ENCODE data around the gene CLEC4G. TPM values are rescaled to one million over a fixed set of nuclear protein-coding genes. Genes with fewer than 3 reads are reported as not detected.
A peak's percentile ranks its signal among the peaks of the same experiment; 100 is the strongest.

Gene CLEC4G
- total RNA-seq (0.72 TPM), polyA plus RNA-seq (ENCODE audit: insufficient read depth, low read depth, low replicate concordance) (1.1 TPM)
- long read RNA-seq, donor 1, result 0 reads
- long read RNA-seq, donor 2, result 0 reads
- long read RNA-seq, donor 3, result 0 reads
- long read RNA-seq, donor 4, result 0 reads
- long read RNA-seq, donor 5, result 0 reads
- long read RNA-seq, donor 6, result 0 reads
- long read RNA-seq, donor 7, result 0 reads
- long read RNA-seq, donor 8, result 0 reads
- long read RNA-seq, donor 9, result 0 reads
- long read RNA-seq, donor 10, result 0 reads

GRCh38 chr19:7732045-7732444, at the start of gene CLEC4G:
Gene CLEC4G (minus strand): TSS chr19:7732110. CDS start chr19:7732102, 8 bp downstream.
- DNase-seq (peak in 1 of 5 donors; percentile 20), FAIRE-seq (no peak)
- no peak within 1 kb of the TSS for H3K9ac ChIP-seq (ENCODE audit: low read length in 3 of 3)
- peaks cover 18% of the 10 kb centered on the region for H3K27me3 ChIP-seq (ENCODE audit: control insufficient read depth, insufficient read depth, low read length)
- H3K36me3 ChIP-seq (ENCODE audit: control insufficient read depth in 2 of 3, insufficient read depth in 3 of 3, low read length in 3 of 3), result no peaks in the 10 kb centered on the region
- H3K27ac ChIP-seq (ENCODE audit: low read depth in 2 of 2, low read length in 2 of 2), result no peak within 1 kb of the TSS
- no peak within 1 kb of the TSS for H3K4me3 ChIP-seq (ENCODE audit: low read length in 3 of 3)
- no peaks in the 10 kb centered on the region for H3K9me3 ChIP-seq (ENCODE audit: control insufficient read depth in 2 of 3, insufficient read depth in 1 of 3, low read length in 3 of 3)
- TF ChIP-seq, protein P1, sequence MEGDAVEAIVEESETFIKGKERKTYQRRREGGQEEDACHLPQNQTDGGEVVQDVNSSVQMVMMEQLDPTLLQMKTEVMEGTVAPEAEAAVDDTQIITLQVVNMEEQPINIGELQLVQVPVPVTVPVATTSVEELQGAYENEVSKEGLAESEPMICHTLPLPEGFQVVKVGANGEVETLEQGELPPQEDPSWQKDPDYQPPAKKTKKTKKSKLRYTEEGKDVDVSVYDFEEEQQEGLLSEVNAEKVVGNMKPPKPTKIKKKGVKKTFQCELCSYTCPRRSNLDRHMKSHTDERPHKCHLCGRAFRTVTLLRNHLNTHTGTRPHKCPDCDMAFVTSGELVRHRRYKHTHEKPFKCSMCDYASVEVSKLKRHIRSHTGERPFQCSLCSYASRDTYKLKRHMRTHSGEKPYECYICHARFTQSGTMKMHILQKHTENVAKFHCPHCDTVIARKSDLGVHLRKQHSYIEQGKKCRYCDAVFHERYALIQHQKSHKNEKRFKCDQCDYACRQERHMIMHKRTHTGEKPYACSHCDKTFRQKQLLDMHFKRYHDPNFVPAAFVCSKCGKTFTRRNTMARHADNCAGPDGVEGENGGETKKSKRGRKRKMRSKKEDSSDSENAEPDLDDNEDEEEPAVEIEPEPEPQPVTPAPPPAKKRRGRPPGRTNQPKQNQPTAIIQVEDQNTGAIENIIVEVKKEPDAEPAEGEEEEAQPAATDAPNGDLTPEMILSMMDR (IDR thresholded peaks at IDR 0.05; ENCODE audit: borderline replicate concordance, extremely low read depth, insufficient read depth), result no peak
- no peaks in the 10 kb centered on the region for H3K4me1 ChIP-seq (ENCODE audit: control insufficient read depth in 2 of 3, insufficient read depth in 2 of 3, low read depth in 1 of 3, low read length in 3 of 3)
- intact Hi-C loops (cut with DNase I), result no loop called here

DNA sequence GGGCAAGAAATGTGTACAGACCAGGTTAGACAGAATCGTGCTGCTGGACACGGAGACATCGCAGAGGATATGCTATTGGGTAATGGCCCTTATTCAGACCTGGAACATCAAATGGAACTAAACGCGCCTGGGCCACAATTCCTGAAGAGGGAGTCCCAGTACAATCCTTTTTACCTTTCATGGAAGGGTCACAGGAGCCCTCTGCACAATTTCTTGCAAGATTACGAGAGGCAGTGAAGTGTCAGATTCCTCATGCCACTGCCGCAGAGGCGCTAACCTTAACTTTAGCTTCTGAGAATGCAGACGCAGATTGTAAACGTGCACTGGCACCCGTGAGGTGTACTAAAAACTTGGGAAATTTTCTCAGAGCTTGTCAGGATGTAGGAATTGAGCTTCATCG, 49.2 kb upstream of the CLEC4G start:
- TF ChIP-seq, protein P1 (IDR thresholded peaks at IDR 0.05; ENCODE audit: borderline replicate concordance, extremely low read depth, insufficient read depth), result no peak

DNA sequence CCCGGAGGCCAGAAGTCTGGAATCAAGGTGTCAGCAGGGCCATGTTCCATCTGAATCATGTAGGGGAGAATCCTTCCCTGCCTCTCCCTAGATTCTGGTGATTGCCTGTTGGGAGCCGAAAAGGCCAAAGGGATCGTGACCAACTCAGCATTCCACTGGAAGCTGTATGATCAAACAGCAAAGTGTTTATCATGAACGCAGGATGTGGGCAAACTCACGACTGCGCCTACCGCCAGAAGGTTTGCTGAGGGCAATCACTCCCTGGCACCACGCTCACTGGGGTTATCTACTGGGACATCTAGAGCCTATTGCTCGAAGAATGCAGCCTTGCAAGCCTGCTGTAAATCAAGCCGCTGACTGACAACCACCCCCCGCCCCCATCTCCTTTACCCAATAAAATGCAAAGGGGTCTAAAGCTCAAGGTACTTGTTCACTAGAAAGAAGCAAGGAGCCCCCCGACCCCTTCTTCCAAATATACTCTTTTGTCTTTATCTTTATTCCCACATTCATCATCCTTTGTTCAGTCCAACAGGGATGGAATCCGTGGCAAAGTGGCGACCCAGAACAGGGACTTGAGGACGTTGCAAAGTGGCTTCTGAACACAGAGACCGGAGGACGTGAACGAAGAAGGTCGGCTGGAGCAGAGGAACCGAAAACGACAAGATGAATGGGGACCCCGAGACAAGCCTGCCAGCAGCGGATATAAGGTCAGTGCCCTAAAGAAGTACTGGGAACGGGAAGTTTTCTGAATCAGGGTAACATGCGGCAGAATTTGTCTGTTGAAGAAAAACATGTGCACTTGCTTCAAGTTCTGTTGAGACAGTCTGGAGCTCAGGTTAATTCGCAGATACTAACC, 47.9 kb upstream of the CLEC4G start:
- no peak overlapping the region for H3K27ac ChIP-seq (ENCODE audit: low read depth in 2 of 2, low read length in 2 of 2)
- intact Hi-C loops (cut with DNase I), result no loop called here
- no peaks in the 10 kb centered on the region for H3K4me1 ChIP-seq (ENCODE audit: control insufficient read depth in 2 of 3, insufficient read depth in 2 of 3, low read depth in 1 of 3, low read length in 3 of 3)
- H3K36me3 ChIP-seq (ENCODE audit: control insufficient read depth in 2 of 3, insufficient read depth in 3 of 3, low read length in 3 of 3), result no peaks in the 10 kb centered on the region
- no peak overlapping the region for H3K9ac ChIP-seq (ENCODE audit: low read length in 3 of 3)
- DNase-seq (no peak), FAIRE-seq (no peak)
- TF ChIP-seq, protein P1 (IDR thresholded peaks at IDR 0.05; ENCODE audit: borderline replicate concordance, extremely low read depth, insufficient read depth), result no peak
- no peak overlapping the region for H3K4me3 ChIP-seq (ENCODE audit: low read length in 3 of 3)
- H3K9me3 ChIP-seq (ENCODE audit: control insufficient read depth in 2 of 3, insufficient read depth in 1 of 3, low read length in 3 of 3), result no peaks in the 10 kb centered on the region
- no peaks in the 10 kb centered on the region for H3K27me3 ChIP-seq (ENCODE audit: control insufficient read depth, insufficient read depth, low read length)

More for the DNA sequence above, 49.2 kb upstream of the CLEC4G start:
- Histone ChIP-seq H3K9ac (ENCODE audit: low read length in 3 of 3) (no peak overlapping the region), H3K27me3 (ENCODE audit: control insufficient read depth, insufficient read depth, low read length) (no peaks in the 10 kb centered on the region), H3K27ac (ENCODE audit: low read depth in 2 of 2, low read length in 2 of 2) (no peak overlapping the region), H3K36me3 (ENCODE audit: control insufficient read depth in 2 of 3, insufficient read depth in 3 of 3, low read length in 3 of 3) (no peaks in the 10 kb centered on the region), H3K4me3 (ENCODE audit: low read length in 3 of 3) (no peak overlapping the region), H3K9me3 (ENCODE audit: control insufficient read depth in 2 of 3, insufficient read depth in 1 of 3, low read length in 3 of 3) (no peaks in the 10 kb centered on the region), H3K4me1 (ENCODE audit: control insufficient read depth in 2 of 3, insufficient read depth in 2 of 3, low read depth in 1 of 3, low read length in 3 of 3) (no peaks in the 10 kb centered on the region)
- DNase-seq (peak in 2 of 5 donors; percentile 50 to 55), FAIRE-seq (no peak)
- intact Hi-C loops (cut with DNase I), result no loop called here
